Activated naive CD4-positive, alpha-beta T cell treated with Interleukin-2 at 50 U/mL for 16 hours (primary cell): ENCODE results near the gene EFCAB6.

Source experiments
- DNase-seq: peaks from one replicate; pipeline ENCODE4 v3.0.0-alpha.2; 2020

Gene EFCAB6

DNA sequence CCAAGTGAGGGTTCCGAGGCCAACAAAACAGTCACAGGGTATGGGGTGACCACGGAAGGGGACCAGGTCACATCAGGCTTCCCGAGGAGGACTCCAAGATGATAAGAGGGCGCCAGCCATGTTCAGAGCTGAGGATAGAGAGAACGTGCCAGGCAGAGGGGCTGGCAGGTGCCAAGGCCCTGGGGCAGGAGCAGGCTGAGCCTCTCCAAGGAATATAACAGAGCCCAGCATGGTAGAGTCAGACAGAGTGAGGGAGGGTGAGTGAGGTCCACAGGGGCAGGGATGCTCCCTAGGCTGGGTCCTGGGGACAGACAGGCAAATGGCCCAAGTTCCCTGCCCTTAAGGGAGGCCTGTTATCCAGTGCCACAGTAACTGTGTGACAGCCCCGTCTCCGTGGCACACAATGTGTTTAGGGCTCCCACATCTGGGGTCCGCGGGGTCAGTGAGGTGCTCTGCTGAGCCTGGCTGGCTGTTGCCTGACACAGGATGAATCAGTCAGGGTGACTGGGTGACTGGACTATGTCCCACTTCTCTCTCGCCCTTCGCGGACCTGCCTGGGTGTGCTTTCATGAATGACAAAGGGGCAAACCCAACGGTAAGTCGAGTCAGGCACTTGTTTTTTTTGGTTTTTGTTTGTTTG lies 295.0 kb downstream of the EFCAB6 start:
- DNase-seq: no peak

- DNase-seq: no peak
These were observed 295.7 kb downstream of the EFCAB6 start for GRCh38 chr22:43516386-43516785.

GRCh38 chr22:43515902-43516301 lies 296.2 kb downstream of the EFCAB6 start:
- DNase-seq: no peak

GRCh38 chr22:43515411-43515810 lies 296.7 kb downstream of the EFCAB6 start:
- DNase-seq: no peak

DNA sequence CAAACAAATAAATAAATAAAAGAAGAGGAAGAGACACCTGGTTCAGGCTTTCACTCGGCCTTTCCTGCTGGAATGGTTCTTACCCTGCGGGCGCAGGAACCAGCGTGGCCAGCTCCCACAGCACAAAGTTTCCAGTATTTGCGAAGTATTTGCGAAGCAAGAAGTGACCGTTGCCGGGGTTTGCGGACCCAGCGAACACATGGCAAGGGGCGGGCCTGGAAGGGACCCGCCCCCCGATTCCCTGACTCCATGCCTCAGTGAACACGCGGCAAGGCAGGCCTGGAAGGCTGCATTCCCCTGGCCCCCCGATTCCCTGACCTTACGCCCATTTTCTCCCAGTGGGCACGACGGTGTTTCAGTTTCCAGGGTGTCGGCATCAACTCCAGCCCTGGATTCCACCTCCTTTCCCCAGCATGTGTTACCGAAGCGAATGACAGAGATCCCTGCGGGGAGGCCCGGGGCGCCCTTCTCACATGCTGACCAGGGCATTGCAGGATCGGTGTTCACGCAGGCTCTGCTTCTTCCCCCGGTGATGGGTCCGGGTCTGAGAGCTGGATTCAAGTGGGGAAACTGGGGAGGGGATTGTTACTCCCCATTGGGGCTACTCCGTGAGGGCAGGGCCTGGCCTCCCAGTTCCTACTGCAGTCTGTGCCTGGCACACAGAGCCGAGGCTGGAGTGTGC lies 297.5 kb downstream of the EFCAB6 start:
- DNase-seq: no peak

GRCh38 chr22:43512279-43512678 lies 299.8 kb downstream of the EFCAB6 start:
- no peak for DNase-seq

GRCh38 chr22:43511276-43511910 lies 300.7 kb downstream of the EFCAB6 start:
- no peak for DNase-seq

- no peak for DNase-seq
These were observed 301.6 kb downstream of the EFCAB6 start for GRCh38 chr22:43510281-43511070.

- DNase-seq: no peak
These were observed 302.8 kb downstream of the EFCAB6 start for GRCh38 chr22:43509337-43509736.

DNA sequence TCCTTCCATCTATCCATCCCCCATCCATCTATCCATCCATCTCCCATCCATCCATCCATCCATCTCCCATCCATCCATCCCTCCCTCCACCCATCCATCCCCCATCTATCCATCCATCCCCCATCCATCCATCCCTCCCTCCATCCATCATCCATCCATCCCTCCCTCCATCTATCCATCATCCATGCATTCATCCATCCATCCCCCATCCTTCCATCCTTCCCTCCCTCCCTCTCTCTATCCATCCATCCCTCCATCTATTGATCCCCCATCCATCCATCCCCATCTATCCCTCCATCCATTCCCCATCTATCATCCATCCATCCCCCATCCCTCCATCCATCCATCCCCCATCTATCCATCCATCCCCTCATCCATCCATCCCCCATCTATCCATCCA lies 303.6 kb downstream of the EFCAB6 start:
- no peak for DNase-seq

DNA sequence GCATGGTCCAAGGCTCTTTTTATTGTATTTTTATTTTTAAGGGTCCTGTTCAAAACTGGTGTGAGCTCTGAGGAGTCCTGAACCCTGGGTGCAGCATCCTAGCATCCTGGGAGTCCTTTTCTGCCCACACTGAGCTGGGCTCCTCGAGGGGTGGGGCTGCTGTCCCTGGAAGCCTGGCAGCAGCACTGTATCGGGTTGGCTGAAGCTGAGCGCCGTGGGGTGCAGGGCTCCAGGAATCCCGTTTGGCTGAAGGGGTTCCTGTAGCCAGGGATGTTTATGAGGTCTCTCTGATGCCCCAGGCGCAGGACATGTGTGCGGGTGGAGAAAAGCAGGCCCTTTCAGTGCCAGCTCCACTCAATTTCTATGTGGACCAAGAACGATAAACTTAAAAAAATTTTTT lies 304.9 kb downstream of the EFCAB6 start:
- no peak for DNase-seq

GRCh38 chr22:43506487-43506886 lies 305.6 kb downstream of the EFCAB6 start:
- DNase-seq: no peak

DNA sequence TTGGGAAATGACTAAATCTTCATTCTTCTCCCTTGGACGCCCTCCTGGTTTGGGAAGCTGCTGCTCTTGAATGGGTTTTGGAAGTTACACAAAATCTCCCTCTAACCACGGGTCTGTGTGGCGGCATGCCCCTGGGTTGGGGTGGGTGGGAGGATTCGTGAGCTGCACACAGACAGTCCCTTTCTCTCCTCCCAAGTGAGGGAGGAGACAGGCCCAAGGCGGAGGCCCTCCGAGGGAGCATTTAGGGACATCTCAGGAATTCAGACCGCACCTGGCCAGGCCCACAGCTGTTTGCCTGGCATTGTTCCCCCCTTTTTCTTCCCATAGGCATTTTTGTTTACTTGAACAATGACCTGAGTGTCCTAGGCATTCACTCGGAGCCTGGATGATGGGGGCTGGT lies 306.2 kb downstream of the EFCAB6 start:
- no peak for DNase-seq

- DNase-seq: no peak
These were observed 306.7 kb downstream of the EFCAB6 start for GRCh38 chr22:43505423-43505822.

GRCh38 chr22:43504666-43505261 lies 307.3 kb downstream of the EFCAB6 start:
- no peak for DNase-seq

DNA sequence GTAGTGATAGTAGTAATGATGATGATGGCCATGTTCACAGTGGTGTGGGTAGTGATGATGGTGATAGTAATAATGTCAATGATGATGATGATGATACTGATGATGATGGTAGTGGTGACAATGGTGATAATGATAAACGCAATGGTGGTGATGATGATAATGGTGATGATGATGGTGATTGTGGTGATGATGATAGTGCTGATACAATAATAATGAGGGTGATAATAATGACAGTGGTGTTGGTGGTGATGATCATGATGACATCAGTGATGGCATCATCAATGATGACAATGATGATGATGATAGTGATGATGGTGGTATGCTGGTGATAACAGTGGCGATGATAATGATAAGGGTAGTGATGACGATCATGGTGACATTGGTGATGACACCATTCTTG lies 308.0 kb downstream of the EFCAB6 start:
- DNase-seq: no peak

DNA sequence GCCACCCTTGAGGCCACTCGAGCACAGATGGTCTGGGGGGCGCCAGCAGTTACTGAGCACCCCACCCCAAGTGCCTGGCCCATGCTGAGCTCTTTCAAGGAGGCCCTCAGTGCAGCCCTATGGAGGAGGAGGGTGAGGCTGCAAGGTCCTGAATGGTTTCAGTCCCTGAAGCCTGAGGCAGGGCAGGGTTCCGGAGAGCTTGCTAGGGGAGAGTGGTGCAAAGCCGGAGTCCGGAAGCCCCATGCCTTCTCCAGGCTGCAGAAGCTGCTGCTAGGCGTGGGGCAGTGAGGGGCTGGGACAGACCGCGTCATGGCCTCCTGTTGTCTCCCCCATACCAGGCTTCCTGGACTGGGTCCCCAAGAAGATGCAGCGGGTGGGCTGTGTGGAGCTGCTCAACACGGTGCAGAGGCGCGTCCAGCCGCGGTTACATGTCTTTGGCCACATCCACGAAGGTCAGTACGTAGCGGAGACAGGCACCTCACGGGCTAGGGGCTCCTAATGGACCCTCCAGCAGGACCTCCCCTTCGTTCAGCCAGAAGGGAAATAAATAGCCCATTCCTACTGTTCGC lies 309.7 kb downstream of the EFCAB6 start:
- DNase-seq: no peak

GRCh38 chr22:43501878-43502277 lies 310.2 kb downstream of the EFCAB6 start:
- DNase-seq: no peak

DNA sequence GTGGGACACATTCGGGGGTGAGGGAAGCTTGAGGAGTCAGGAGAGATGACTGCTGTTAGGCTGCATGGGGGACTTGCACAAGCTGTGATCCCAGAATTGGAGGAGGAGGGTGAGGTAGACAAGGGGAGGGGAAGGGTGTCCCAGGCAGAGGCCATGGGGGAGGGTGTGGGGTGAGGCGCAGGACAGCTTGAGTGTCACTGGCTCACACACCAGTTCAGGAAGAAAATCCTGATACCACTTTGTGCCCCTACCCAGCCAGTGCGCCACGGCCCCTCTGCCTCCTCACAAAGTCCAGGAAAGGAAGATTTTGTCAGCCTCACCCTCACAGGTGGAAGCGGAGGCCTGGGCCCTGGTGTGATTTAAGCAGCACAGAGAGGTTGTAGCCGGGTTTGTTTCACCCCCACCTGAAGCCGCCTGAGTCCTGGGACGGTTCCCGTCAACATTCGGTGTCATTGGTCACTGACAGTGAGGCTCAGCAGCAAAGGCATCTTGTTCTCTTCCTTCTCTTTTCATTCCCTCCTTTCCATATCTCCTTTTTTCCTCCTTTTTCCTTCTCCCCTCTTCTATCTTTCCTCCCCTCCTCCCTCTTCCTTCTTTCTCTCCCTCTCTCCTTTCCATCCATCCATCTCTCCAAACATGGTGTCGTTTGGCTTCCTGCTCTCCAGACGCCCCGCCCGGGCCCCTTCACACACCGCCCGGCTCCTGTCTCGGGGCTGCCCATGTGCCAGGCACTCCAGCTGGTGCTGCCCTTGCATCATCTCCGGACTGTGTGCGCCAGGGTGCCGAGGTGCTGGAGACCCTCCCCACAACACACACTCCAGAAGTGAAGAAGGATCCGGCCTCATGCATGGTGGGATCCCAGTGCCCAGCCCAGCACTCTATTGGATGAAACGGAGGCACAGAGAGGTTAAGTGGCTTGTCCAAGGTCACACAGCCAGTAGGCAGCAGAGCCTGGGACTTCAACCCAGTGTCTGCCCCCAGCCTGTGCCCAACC lies 311.0 kb downstream of the EFCAB6 start:
- DNase-seq: no peak

- no peak for DNase-seq
These were observed 313.2 kb downstream of the EFCAB6 start for GRCh38 chr22:43498856-43499253.
